Loucy (cell line): Measurements from ENCODE around the gene CYP4V2.

Source experiments
- H2AFZ ChIP-seq: fragments of 200-600 bp; sonication (generic); 2 replicates; pipeline ENCODE4 v1.6.0; 2016; ENCODE audit warnings: antibody characterized with exemption, mild to moderate bottlenecking, low read length, moderate library complexity
- H3F3A ChIP-seq: fragments of 200-600 bp; 2 replicates; pipeline ENCODE4 v1.6.0; 2016; ENCODE audit warnings: antibody characterized with exemption, low read depth, mild to moderate bottlenecking
- H3K27me3 ChIP-seq: fragments of 200-600 bp; sonication (generic); 2 replicates; pipeline ENCODE4 v1.6.1; 2014; ENCODE audit warnings: low read length, mild to moderate bottlenecking; ENCODE audit not compliant: insufficient read depth, poor library complexity, severe bottlenecking
- H3K36me3 ChIP-seq: fragments of 200-600 bp; sonication (generic); 2 replicates; pipeline ENCODE4 v1.6.1; 2016; ENCODE audit warnings: low read length; ENCODE audit not compliant: insufficient read depth
- H3K4me1 ChIP-seq: fragments of 200-600 bp; sonication (generic); 2 replicates; pipeline ENCODE4 v1.5.1; 2014; ENCODE audit warnings: low read length, mild to moderate bottlenecking; ENCODE audit not compliant: insufficient read depth, poor library complexity, severe bottlenecking
- H3K4me2 ChIP-seq: fragments of 200-600 bp; sonication (generic); 2 replicates; pipeline ENCODE4 v1.6.0; 2014; ENCODE audit warnings: antibody characterized with exemption, low read length, low read depth, mild to moderate bottlenecking; ENCODE audit not compliant: poor library complexity, severe bottlenecking
- H3K4me3 ChIP-seq: fragments of 200-600 bp; sonication (generic); 2 replicates; pipeline ENCODE4 v1.5.1; 2014; ENCODE audit warnings: low read length, mild to moderate bottlenecking, mixed read lengths; ENCODE audit not compliant: poor library complexity, severe bottlenecking
- H3K79me2 ChIP-seq: fragments of 200-600 bp; sonication (generic); 2 replicates; pipeline ENCODE4 v1.6.1; 2014; ENCODE audit warnings: low read length; ENCODE audit not compliant: insufficient read depth
- H3K9ac ChIP-seq: fragments of 200-600 bp; sonication (generic); 2 replicates; pipeline ENCODE4 v1.6.0; 2014; ENCODE audit warnings: mild to moderate bottlenecking, low read depth, low read length, moderate library complexity; ENCODE audit not compliant: poor library complexity, severe bottlenecking
- H3K9me2 ChIP-seq: fragments of 200-600 bp; sonication (generic); replicated peaks from 2 replicates; pipeline ENCODE4 v1.6.1; 2016; ENCODE audit warnings: low read depth, low read length, mixed read lengths
- H3K9me3 ChIP-seq: fragments of 200-600 bp; sonication (generic); 2 replicates; pipeline ENCODE4 v1.6.1; 2014; ENCODE audit warnings: mild to moderate bottlenecking, antibody characterized with exemption, low read length, low read depth; ENCODE audit not compliant: insufficient read depth
- H4K20me1 ChIP-seq: fragments of 200-600 bp; sonication (generic); 2 replicates; pipeline ENCODE4 v1.6.0; 2014; ENCODE audit warnings: antibody characterized with exemption, low read length, mild to moderate bottlenecking; ENCODE audit not compliant: insufficient read depth, poor library complexity, severe bottlenecking
- CTCF ChIP-seq: fragments of 200-600 bp; sonication (generic); conservative IDR thresholded peaks from 2 replicates; pipeline ENCODE4 v1.5.1; 2014; ENCODE audit warnings: mild to moderate bottlenecking, antibody characterized with exemption, low read length
- EZH2phosphoT487 ChIP-seq: fragments of 200-600 bp; IDR thresholded peaks from 2 replicates; pipeline ENCODE4 v1.6.1; 2018; ENCODE audit warnings: antibody characterized with exemption, mild to moderate bottlenecking, moderate library complexity, borderline replicate concordance

CYP4V2 gene

GRCh38 chr4:186166852-186167512 lies 24.4 kb upstream of the CYP4V2 start:
- H3K79me2 ChIP-seq: no peaks in the 10 kb centered on the region
- H3K27me3 ChIP-seq: no peaks in the 10 kb centered on the region
- H3K4me1 ChIP-seq: no peaks in the 10 kb centered on the region
- no peaks in the 10 kb centered on the region for H4K20me1 ChIP-seq
- H3K4me2 ChIP-seq: no peak overlapping the region
- no peaks in the 10 kb centered on the region for H3K9me3 ChIP-seq
- H3K9me2 ChIP-seq: no peaks in the 10 kb centered on the region
- no peaks in the 10 kb centered on the region for H3K36me3 ChIP-seq
- no peak overlapping the region for H3K4me3 ChIP-seq
- H2AFZ ChIP-seq: no peak overlapping the region
- H3K9ac ChIP-seq: no peak overlapping the region
- TF ChIP-seq CTCF (no peak), EZH2phosphoT487 (no peak)
- no peaks in the 10 kb centered on the region for H3F3A ChIP-seq

- Histone ChIP-seq H3K9me3 (no peaks in the 10 kb centered on the region), H3K4me3 (no peak overlapping the region), H3K27me3 (no peaks in the 10 kb centered on the region), H3K36me3 (no peaks in the 10 kb centered on the region), H4K20me1 (no peaks in the 10 kb centered on the region), H3K4me2 (no peak overlapping the region), H3F3A (no peaks in the 10 kb centered on the region), H3K9me2 (no peaks in the 10 kb centered on the region), H3K4me1 (no peaks in the 10 kb centered on the region), H3K9ac (no peak overlapping the region), H2AFZ (no peak overlapping the region), H3K79me2 (no peaks in the 10 kb centered on the region)
- TF ChIP-seq CTCF (no peak), EZH2phosphoT487 (no peak)
These were observed 23.8 kb upstream of the CYP4V2 start for GRCh38 chr4:186167605-186168004.

- no peak overlapping the region for H3K4me2 ChIP-seq
- no peak overlapping the region for H2AFZ ChIP-seq
- H3K9ac ChIP-seq: no peak overlapping the region
- no peaks in the 10 kb centered on the region for H3F3A ChIP-seq
- H4K20me1 ChIP-seq: no peaks in the 10 kb centered on the region
- H3K9me3 ChIP-seq: no peaks in the 10 kb centered on the region
- TF ChIP-seq CTCF (no peak), EZH2phosphoT487 (no peak)
- H3K9me2 ChIP-seq: no peaks in the 10 kb centered on the region
- H3K4me1 ChIP-seq: no peaks in the 10 kb centered on the region
- no peaks in the 10 kb centered on the region for H3K79me2 ChIP-seq
- no peaks in the 10 kb centered on the region for H3K27me3 ChIP-seq
- no peaks in the 10 kb centered on the region for H3K36me3 ChIP-seq
- no peak overlapping the region for H3K4me3 ChIP-seq
These were observed 22.6 kb upstream of the CYP4V2 start for GRCh38 chr4:186168750-186169149.
